Fibroblast of pulmonary artery (primary cell): ENCODE results near the gene TGFBR2.

Source experiments
- DNase-seq: peaks from one replicate; pipeline ENCODE4 v3.0.0-alpha.2; 2010; ENCODE audit warnings: low read depth
- H3K4me3 ChIP-seq: replicated peaks from 2 replicates; pipeline ENCODE4 v1.5.1; 2011; ENCODE audit warnings: low read depth, mild to moderate bottlenecking, control low read depth, low read length, moderate library complexity
- TF ChIP-seq, protein P1 (sequence below): IDR thresholded peaks from 2 replicates; pipeline ENCODE4 v1.5.1; 2011; ENCODE audit warnings: mild to moderate bottlenecking, control low read depth, low read length, inconsistent platforms; ENCODE audit errors: missing control alignments

The TGFBR2 gene

DNA sequence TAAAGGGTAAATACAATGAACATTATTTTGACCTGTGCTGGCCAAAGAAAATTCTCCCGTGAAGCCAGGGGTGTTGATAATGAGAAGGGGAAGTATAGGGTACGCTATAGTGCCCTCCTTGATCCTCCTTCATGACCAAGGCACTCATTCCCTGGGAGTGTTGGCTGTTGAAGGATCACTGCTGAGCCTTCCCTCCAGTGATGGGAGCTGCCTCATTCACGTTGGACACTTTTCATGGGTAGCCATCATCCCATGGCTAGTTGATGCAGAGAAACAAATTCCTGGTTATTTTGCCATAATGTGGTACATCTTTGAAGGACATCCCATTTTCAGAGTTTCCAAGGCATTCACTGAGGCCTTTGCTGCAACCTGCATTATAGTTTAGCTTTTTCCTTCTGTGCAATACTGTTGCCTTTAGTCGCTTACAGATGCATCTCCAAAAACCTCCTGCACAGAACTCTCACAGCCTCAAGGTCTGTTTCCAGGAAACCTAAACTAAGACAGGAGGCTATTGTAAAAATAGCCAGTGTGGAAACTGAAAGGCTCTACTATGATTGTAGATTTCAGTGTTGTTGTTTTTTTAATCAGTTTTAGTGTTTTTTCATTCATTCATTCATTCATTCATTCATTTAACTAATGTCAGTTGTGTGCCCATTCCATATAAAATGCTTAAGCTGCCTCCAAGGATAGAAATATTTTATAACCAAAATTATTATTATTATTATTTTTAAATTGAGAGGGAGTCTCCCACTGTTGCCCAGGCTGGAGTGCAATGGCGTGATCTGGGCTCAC, 40.8 kb downstream of the TGFBR2 start:
- no peak overlapping the region for H3K4me3 ChIP-seq
- TF ChIP-seq, protein P1, sequence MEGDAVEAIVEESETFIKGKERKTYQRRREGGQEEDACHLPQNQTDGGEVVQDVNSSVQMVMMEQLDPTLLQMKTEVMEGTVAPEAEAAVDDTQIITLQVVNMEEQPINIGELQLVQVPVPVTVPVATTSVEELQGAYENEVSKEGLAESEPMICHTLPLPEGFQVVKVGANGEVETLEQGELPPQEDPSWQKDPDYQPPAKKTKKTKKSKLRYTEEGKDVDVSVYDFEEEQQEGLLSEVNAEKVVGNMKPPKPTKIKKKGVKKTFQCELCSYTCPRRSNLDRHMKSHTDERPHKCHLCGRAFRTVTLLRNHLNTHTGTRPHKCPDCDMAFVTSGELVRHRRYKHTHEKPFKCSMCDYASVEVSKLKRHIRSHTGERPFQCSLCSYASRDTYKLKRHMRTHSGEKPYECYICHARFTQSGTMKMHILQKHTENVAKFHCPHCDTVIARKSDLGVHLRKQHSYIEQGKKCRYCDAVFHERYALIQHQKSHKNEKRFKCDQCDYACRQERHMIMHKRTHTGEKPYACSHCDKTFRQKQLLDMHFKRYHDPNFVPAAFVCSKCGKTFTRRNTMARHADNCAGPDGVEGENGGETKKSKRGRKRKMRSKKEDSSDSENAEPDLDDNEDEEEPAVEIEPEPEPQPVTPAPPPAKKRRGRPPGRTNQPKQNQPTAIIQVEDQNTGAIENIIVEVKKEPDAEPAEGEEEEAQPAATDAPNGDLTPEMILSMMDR = no peak
- no peak for DNase-seq

DNA sequence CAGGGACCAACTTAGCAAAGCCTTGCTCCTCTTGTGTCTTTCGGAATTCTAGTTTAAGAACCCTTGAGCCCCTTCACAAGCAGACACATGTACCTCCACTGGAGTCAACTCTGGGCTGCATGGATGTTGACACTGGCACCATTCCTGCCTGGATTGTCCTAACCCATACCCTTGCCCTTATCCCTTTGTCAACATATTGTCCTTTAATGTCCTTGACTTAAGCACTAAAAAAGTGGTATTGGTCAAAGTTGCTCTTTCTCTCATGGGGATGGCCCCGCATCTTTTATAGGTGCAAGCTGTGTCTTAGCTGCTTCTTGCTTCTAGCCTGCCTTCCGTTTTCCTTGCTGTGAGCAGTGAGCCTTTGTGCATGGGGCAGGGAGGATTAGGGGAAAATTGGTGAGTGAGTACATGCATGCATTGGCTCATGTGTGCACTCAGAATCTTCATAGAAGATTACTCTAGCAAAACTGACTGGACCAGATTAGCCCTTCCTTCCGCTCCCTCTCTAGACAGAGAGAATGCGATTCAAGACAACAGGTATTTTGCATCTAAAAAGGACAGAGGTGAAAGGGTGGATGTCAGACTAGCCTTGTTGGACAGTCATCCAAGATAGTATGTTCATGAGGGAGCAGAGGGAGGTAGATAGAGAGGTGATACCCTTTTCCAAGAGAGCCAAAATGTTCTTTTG, 42.4 kb downstream of the TGFBR2 start:
- no peak for DNase-seq
- H3K4me3 ChIP-seq = no peak overlapping the region
- TF ChIP-seq, protein P1 = no peak

DNA sequence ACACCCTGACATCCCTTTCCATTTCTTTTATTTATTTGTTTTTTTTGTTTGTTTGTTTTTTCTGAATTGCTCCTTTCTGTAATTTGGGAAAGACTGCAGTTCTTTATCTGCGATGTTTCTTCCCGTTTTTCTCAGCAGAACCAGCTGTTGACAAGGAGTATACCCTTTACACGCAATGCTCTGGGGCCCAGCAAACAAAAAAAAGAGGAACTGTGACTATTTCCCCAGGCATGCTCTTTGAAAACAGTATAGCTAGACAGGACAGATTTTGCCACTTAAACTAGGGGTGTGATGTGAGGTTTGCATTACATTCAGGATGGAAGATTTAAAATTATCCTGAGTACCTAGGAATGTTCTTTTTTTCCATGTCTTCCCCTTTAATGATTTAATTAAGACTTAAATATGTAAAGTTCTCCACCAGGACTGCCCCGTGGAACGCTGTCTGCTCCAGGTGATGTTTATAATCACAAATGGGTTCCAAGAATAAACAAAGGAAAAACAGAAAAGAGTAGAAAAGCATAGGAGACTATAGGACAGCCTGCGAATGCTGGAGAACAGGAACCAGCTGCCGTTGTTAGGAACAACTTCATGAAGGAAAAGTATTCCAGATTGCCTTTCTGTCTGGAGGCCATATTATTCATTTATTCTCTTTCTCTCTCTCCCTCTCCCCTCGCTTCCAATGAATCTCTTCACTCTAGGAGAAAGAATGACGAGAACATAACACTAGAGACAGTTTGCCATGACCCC, 43.3 kb downstream of the TGFBR2 start:
- peak; percentile 81 for DNase-seq
- no peak overlapping the region for H3K4me3 ChIP-seq
- TF ChIP-seq, protein P1 = no peak

DNA sequence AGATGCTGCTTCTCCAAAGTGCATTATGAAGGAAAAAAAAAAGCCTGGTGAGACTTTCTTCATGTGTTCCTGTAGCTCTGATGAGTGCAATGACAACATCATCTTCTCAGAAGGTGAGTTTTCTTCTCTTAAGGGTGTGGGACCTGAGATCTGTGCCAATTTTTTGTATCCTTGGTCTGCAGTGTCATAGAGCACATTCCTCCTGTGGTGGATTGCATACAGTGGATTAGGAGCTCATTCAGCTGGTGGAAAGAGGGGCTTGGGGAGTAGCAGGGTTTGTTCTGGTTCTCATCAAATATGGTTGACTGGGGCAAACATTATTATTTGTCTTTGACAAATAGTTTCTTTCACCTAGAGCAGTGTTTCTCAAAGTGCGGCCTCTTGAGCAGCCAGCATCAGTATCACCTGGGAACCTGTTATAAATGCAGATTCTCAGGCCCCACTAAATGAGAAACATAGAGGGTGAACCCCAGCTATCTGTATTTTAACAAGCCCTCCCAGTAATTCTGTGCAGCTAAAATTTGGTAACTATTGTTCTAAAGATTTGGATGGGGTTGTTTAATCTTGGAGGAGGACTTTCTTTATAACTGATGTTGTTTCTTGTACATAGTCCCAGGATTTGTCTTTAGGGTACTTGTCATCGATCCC, 44.1 kb downstream of the TGFBR2 start:
- H3K4me3 ChIP-seq = no peak overlapping the region
- no peak for DNase-seq
- TF ChIP-seq, protein P1 = no peak

DNA sequence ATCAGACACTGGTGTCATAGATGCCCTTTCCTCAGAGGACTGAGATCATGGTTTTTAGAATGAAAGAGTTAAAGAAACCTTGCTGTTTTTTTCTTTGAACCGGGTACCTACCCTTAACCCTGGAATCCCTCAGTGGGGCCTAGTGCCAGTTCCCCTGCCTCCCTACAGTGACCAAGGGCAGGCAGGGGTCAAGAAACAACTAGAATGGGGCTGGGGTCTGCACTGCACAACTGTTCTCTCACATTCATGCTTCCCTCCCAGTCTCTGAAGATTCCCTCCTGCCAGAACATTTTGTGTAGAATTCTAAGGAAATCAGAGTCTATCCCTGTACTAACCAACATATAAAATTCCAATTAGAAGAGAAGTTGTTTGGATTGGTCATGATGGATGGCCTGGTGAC, 47.9 kb downstream of the TGFBR2 start:
- H3K4me3 ChIP-seq = no peak overlapping the region
- no peak for DNase-seq
- TF ChIP-seq, protein P1 = no peak

DNA sequence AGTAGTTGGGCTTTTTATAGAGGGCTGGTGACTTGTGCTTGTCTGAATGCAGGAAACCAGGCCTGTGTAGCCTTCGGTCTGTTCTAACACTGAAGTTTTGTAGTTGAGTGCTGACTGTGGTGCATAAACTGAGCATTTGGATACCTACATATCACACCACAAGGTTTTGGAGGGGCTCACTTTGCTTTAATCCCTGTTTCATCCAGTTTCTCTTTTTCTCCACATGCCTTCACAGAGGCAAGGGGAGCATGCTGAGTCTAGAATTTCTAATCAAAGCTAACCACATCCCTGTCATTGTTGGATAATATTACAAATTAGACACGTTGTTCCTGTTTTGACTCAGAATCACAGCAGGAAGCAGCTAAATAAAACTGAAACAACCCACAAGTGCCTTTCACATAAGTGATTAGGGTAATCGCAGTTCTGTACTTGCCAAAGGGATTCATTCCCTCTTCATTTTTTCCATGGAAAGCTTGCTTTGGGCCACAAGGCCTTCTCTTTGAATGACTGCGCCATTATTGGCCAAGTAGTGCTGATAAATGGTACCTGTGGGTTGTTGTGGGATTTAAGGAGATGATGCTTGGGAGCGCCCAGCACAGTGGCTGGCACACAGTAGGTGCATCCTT, 48.9 kb downstream of the TGFBR2 start:
- TF ChIP-seq, protein P1 = no peak
- H3K4me3 ChIP-seq = no peak overlapping the region
- DNase-seq = peak; percentile 47
